ENCODE results near the gene PDE8A.
"Not testable (repeated sequence)": the region's sequence is repeated elsewhere in the genome, so short reads cannot be mapped to it uniquely, and the experiment has no call there.

PDE8A gene

DNA sequence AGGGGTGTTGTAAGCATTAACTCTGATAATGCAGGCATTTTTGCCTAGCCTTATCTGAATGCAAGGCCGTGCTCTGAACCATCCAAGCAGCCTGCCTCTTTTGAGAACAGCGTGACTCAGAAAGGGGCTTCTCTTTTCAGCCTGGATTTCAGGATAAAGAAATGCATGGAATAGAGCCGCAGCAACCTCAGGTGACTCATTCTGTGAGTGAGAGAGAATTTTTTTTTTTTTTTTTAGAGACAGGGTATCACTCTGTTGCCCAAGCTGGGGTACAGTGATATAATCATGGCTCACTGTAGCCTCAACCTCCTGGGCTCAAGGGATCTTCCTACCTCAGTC is 20.6 kb upstream of the PDE8A start:
- no peak for DNase-seq (ENCODE audit: low read depth, low spot score)

DNA sequence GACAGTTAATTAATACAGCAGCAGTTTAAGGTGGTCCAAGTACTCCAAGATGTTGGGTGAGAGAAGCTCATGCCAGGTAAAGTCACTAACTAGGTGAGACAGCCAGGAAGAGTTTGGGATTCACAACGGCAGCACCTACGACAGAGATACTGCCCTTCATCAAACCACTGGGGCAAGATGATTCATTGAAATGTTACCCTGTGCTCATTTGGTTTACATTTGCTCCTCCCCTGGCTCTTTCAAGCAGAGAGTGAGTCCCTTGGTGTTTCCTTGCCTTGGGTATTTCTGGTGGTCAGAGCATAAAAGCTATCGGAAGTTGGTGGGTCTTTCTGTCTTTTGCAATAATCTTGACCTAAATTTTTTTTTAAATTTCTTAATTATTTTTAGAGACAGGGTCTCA is 19.9 kb upstream of the PDE8A start:
- DNase-seq (ENCODE audit: low read depth, low spot score), result no peak

DNA sequence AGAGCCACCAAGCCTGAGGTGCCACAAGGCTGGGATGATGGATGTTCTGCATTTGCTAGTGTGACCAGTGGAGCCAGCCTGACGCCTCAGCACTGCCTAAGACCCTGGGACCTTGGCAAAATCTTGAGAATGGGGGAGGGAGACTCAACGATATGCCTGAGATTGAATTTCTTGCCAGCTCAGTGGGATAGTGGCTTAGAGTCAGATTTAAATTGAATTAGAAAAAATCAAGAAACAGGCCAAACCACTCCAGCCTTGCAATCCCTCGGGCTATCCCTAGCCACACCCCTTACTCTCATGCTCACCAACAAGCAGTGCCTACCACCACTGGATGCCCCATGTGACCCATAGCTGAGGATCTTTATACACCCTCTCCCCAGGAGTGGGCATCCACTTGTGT is 18.7 kb upstream of the PDE8A start:
- DNase-seq (ENCODE audit: low read depth, low spot score), result no peak

DNA sequence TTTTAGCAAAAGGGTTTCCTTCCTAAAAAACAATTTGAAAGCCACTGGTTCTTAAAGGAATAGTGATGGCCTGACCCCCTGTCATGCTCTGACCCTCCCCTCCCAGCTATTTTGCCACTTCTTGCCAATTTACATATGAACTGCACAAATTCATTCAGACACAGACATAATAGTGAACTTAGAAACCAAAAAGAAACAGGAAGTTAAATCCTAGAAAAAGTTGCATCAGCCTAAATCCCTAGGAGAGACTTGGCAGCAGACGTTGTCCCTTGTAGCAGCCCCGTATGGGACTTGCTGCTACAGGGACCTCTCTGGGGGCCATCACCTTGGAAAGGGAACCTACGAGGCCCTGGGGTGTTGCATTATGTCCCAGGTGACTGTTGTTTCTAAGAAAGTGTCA is 14.3 kb upstream of the PDE8A start:
- no peak for DNase-seq (ENCODE audit: low read depth, low spot score)

DNA sequence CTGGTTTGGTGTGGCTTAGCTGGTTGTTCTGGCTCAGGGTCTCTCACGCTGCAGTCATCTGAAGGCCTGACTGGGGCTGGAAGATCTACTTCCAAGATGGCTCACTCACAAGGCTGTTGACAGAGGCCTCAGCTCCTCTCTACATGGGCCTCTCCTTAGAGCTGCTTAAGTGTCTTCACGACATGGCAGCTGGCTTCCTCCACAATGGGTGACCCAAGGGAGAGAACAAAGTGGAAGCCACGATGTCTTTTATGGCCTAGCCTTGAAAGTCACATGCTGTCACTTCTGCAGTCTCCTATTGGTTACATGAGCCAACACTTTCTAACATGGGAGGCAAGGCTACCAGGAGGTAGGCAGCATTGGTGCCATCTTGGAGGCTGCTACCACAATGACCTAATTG is 13.4 kb upstream of the PDE8A start:
- DNase-seq (ENCODE audit: low read depth, low spot score), result no peak

DNA sequence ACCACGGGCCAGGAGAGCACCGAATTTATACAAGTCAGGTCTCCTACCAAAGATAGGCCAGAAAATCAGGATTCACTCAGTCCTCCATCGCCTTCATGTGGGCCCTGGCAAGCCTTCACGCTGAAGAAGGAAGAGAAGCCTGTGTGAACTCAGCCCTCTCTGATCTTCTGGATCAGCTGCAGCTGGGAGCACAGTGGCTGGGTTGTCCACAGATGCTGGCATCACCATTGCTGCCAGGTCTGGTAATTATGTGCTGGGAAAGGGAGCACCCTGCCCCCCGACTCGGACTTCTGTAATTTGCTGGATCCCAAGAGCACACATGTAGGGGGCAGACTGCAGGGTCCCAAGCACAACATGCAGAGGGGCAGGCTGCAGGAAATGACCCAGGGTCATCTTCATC is 12.4 kb upstream of the PDE8A start:
- no peak for DNase-seq (ENCODE audit: low read depth, low spot score)

DNA sequence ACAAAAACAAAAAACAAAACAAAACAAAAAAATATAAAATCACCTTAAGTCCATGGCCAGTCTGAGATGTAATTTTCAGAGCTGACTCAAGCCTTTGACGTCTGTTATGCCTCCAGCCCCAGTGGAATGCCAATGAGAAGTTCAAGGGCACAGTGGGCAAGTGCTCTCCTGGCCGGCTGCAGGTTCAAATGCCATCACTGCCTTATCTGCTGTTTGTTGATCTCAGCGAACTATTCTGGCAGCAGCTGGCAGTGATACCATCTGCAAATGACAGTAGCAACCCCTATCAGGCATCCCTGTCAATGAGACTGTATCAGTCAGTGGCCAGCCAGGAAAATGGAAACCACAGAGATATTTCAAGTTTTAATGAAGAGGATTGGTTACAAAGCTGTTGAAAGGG is 10.8 kb upstream of the PDE8A start:
- DNase-seq (ENCODE audit: low read depth, low spot score), result no peak

DNA sequence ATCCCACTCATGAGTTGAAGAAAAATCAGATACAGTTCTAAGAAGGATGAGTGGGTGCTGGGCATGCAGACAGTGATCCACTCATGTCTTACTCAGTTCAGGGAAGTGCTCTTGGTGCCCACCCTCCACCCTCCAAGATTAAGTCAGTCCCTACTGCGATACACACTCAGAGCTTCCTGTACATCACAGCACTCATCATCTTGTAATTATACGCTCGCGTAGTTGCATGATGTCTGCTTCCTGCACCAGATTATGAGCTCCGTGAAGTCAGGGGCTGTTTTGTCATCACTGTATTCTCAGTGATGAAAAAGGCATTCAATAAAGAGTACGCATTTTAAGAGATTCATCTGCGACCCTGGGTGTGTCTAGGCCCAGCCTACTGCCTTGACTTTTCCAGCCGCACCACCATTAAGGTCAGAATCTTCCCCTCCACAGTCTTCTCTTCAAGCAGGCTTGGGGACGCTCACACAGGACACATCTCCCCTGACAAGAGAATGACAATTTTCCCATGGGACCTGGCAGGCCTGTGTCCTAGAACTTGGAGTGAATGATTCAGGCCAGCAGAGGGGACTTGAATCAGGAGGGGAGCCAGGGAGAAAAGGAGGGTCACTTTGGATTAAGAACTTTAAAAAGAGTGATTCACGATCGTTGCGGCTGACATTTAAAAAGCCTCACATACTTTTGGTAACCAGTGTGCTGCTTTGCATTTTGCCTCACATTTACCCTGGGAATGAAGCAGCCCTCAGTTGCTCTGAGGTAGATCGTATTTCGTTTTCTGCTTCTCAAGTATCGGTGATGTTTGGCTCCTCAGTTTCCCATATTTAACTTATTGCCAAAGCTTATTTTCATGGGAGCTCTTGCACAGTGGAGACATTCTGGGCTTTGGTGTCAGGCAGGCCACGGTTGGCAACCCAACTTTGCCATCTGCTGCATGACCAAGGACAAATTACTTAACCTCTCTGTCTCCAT is 7.9 kb upstream of the PDE8A start:
- DNase-seq (ENCODE audit: low read depth, low spot score), result no peak

DNA sequence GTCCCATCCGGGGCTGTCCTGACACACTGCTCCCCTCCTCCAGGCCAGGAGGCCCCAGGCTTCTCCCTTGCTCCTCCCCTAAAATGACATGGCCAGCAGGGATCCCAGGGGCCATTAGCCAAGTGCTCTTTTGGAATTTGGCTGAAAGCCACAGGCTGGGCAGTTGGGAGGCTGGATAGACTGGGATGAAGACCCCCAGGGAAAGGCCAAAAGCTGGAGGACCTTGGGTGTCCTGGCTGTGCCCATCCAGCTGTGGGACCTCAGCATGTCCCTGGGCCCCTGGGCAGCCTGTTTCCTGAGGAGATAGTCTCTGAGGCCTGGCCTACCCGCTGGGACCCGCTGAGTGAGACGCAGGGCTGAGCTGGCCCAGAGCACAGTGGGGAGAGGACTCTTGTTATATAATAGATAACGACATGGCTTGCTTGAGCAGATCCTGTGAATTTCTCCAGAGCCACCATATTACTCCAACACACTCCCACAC is 5.7 kb upstream of the PDE8A start:
- DNase-seq (ENCODE audit: low read depth, low spot score), result no peak

DNA sequence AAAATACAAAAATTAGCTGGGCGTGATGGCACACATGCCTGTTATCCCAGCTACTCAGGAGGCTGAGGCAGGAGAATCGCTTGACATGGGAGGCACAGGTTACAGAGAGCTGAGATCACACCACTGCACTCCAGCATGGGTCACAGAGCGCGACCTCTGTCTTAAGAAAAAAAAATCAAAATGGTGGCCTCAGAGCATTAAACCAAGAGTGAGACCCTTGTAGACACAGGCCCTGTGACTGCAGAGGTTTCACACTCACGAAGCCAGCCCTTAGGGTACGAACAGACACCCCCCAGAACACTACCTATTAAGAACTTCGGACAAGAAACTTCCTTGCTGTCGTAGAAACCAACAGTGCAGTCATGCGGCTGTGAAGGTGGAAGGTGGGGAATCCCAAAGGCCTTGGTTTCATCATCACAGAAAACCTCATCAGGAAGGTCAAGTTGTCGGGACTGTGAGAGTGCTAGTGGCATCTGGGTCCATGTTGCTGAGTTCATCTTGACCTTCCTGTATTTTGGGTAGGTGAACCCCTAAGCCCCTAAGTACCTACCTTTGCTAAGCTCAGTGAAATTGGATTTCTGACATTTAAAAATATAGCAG is 4.8 kb upstream of the PDE8A start:
- DNase-seq (ENCODE audit: low read depth, low spot score), result no peak

DNA sequence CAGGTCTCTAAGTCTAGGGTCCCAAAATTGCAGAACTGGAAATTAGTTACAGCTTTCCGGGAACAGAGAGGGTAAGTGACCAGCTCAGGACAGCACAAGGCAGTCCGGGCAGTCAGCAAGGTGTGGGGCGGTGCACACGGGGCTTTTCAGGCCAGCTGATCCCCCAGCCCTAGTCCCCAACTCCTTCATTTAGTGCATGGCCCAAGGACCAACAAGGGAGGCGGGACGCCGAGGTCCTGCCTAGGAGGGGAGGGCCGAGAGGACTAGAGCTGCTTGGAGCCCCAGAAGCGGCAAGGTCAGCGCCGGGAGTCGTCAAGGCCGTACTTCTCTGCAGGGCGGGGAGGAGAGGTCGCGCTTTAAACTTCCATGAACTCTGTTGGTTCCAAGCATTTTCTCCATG is 2.0 kb upstream of the PDE8A start:
- no peak for DNase-seq (ENCODE audit: low read depth, low spot score)

DNA sequence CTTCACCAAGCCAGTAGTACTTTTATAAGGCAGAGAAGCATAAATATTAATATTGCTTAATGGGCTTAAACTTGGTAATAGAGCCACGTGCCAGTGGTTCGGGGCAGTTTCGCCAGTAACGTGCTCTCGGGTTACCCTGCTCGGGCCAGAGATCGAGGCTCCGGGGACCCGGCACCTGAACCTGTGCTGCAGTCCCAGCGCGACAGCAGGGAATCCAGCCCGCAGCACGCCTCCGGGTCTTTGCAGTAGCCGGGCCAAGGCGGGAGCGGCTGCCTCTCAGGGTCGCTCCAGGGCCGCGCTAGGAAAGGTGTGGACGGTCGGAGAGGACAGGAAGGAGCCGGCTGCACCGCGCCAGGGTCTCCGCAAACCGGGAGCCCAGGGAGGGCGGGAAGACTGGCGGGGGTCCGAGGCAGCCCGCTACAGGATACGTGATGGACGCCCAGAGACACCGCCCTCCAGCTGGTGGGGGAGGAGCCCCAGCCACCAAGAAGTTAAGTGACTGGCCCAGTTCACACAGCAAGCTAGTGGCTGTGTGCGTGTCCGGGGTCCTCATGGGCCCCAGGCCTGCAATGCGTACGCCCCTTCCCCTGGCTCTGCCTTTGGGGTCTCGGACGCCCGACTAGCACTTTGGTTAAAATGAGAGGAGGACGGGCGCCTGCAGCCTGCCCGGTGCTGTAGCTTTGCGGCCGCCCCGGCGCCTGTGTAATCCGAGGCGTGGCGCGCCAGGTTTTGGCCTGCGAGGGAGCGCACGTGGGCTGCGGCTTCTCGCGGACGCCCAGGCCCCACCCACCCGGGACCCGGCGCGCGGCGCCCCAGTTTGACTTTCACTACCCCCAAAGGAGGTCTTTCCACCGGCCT is 1.2 kb upstream of the PDE8A start:
- peak; percentile 76 for DNase-seq (ENCODE audit: low read depth, low spot score)

DNA sequence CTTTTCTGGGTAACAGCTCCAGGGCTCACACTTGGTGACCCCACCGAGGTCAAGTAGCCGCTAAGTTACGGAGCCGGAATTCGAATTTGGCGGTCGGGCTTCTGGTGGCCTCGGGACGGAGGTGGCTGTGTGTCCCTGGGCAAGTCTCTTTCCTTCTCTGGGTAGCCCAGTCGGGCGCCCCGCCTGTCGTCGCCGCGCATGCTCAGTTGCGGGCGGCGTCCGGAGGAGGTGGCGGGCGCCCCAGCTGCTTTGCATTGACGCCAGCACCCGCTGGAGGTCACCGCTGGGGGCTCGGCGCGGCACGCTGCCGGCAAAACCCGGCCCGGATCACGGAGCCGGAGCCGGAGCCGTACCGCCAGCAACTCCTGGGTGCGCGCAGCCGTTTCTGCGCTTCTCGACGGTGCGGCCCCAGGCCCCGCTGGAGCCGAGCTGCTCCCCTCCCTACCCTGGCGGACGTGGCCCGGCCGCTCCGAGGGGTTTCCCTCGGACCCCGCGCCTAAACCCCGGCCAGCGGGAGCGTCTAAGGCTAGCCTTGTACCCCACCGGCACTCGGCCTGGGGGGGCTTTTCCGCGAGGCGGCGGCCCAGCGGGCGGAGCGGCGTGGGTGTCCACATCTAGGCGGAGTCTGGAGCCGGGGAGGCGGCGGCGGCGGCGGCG is 474 bp upstream of the PDE8A start:
- peak; percentile 92 for DNase-seq (ENCODE audit: low read depth, low spot score)

DNA sequence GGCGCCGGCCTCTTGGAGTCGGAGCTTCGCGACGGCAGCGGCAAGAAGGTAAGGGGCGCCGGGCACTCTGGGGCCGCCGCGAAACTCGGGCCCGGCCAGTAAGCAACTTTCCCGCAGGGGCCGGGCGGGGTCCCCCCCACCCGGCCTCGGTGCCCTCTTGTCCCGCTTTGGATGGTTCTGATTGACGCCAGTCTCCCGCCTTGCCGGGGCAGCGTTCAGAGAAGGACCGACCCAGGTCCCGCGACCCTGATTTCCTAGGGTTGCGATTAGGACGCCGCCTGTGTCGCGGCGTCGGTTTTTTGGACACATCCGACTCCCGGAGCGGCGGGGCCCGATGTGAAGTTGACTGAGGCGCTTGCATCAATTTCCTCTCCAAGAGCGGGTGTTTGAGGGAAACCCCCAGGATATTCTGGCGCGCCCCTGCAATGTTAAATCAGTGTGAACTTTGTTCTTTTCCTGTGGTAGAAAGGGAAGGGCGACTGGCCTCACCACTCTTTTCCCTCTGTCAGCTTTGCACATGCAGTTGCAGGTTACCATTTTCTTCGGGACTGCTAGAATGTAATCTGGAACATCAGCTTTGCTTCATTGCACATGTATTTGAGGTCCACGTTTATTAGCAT is 755 bp downstream of the PDE8A start:
- no peak for DNase-seq (ENCODE audit: low read depth, low spot score)

DNA sequence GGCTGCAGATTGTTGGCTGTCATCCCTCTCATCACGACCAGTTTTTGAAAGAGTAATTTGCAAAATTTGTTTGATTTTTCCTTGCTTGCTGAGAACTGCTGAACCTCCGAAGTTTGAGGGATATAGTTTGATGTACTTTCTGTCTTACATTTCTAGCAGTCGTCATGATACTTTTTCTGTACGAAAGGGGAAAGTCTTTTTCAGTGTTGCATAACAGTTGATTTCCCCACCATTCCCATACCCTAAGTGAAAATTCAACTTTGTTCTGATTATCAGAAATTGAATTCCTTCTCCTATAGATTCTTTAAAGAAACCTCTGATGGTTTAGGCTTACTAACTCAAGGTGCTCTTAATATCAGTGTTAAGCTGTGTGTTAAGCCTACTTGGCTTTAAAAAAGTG is 1.6 kb downstream of the PDE8A start:
- no peak for DNase-seq (ENCODE audit: low read depth, low spot score)

DNA sequence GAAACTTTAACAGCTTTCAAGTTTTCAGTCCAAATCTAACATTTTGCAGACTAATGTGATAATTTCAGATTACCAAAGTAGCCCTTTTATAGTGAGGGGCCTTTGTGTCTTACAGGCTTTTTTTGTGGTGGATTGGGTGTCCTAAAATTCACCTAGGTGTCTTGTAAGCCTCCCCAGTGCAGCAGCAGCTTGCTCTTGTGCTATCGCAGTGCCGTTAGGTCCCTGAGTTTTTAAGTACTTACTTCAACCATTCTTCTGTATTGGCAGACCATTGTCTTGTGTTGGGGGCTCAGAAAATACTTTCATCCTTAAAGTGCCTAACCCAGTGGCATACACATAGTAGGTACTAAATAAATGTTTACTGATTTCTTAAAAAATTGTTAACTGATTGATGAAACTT is 2.1 kb downstream of the PDE8A start:
- DNase-seq (ENCODE audit: low read depth, low spot score), result no peak

DNA sequence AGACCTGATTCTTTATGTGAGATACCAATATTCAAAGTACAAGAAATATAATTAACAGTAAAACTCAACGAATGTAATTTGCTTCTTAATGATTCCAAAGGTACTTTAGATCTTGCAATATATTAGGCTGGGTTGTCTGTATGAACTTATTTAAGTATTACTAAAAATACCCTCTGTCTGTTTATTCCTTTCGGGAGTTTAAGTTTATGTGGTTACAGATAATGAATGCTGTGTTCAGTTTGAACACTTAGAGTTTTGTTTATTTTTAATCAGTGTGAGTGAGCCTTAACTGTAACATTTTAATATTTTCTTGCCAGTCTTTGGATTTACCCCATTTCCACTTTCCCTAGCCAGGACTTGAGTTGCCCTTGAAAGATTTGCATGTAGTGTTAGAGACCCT is 3.5 kb downstream of the PDE8A start:
- no peak for DNase-seq (ENCODE audit: low read depth, low spot score)

DNA sequence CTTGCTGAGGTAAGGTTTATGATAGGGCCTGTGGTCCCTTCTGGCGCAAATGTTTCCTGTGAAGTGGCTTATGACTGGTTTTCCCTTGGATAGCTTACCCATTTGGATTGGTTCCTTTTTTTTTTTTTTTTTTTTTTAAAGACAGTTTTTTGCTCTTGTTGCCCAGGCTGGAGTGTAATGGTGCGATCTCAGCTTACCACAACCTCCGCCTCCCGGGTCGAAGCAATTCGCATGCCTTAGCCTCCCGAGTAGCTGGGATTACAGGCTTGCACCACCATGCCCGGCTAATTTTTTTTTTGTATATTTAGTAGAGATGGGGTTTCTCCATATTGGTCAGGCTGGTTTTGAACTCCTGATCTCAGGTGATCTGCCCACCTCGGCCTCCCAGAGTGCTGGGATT is 5.7 kb downstream of the PDE8A start:
- not testable (repeated sequence) for DNase-seq (ENCODE audit: low read depth, low spot score)

DNA sequence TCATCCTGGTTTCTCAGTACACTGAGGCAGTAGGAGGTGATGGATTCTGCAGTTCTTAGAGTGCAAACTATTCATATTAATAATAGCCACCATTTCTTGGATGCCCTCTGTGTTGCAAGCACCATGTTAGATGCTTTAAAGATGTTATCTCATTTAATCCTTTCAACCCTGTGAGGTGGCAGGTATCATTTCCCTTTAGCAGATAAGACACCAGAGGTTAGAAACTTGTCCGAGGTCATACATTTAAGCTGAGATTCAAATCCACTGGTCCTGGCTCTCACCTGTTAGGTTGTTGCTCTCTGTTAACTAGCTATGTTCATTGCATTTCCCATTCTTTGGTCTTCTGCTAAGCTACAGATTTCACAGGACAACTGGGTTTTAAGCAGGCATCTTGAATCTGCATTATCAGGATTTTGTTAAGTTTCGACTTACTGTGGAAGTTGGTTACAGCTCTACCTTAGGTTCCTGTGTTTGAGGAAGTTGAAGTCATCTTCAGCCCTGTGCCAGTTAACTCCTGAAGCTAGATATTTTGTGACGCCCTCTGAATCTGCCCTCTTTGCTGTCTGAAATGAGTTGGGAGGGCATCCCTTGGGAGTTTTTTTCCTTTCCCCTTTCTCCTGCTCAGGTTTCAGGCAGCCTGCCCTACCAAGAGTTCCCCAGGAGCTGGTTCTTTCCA is 6.4 kb downstream of the PDE8A start:
- no peak for DNase-seq (ENCODE audit: low read depth, low spot score)

DNA sequence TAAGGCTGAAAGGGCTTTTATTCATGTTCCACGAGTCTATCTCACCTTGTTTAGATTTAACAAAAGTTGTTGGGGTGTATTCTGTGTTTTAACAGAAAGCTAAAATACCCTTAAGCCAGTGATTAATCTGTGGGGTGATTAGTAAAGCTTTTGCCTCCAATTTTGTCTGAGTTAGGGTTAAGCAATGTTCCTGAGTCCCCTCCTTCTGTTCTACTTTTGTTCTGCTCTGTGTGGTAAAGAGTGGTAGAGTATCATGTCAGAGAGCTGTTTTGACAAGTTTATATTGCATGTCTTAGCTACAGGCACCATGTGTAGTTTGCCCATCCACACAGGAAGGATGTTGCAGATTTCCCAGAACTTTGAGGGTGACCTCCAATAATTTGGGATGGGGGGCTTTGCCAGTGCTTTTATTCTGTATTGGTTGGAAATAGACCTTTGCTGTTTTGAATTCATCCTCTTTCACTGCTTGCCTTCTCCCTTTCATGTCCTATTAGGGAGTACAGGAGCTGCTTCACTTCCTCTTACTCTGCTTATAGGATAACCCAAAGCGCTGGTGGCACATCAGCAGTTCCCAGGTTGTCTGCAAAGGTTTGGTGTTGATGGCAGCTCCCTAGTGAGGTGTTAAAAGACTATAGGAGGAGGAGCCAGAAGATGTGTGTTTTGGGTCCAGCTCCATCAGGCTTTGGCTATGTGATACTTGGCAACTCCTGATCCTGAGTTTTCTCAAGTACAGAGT is 7.4 kb downstream of the PDE8A start:
- no peak for DNase-seq (ENCODE audit: low read depth, low spot score)

All from activated CD4-positive, CD25-positive, alpha-beta regulatory T cell treated with anti-CD3 and anti-CD28 coated beads, Interleukin-2, amount 50 U/mL, for 16 hours (primary cell).